HEK293 (cell line): Measurements from ENCODE around the gene CRACDL.

Experiments used
- PRDM2 ChIP-seq: fragments of 450-650 bp; formaldehyde crosslinking; IDR thresholded peaks from 2 replicates; pipeline ENCODE4 v1.5.1; 2016; ENCODE audit warnings: missing biosample characterization, missing genetic modification characterization, borderline replicate concordance
- REST ChIP-seq: fragments of 450-650 bp; formaldehyde crosslinking; IDR thresholded peaks from 2 replicates; pipeline ENCODE4 v1.5.1; 2016; ENCODE audit warnings: missing biosample characterization, missing genetic modification characterization
- ZFP37 ChIP-seq: fragments of 450-650 bp; formaldehyde crosslinking; IDR thresholded peaks from 2 replicates; pipeline ENCODE4 v1.5.1; 2016; ENCODE audit warnings: missing biosample characterization, missing genetic modification characterization
- ZNF146 ChIP-seq: fragments of 450-650 bp; formaldehyde crosslinking; IDR thresholded peaks from 2 replicates; pipeline ENCODE4 v1.5.1; 2016; ENCODE audit warnings: missing biosample characterization, missing genetic modification characterization
- TF ChIP-seq, protein P1 (sequence below): fragments of 450-650 bp; formaldehyde crosslinking; IDR thresholded peaks from 2 replicates; pipeline ENCODE4 v1.5.1; 2016; ENCODE audit warnings: missing biosample characterization, missing genetic modification characterization

DNA sequence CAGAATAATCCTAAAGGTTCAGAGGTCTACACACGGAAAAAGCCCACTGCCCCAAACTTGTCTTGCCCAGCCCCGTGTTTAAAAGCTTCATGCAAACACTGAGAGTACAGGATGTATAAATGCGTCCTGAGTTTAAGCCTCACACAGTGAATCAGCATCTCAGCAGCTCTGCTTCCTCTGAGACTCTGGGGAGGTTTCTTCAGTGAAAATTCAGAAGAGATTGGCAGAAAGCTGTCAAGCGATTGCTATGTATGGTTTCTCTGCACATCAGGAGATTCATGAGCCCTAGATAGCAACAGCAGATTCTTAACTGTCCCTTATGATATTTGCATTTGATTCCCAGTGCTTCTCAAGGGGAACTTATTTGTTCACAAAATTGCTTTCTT, 27.1 kb downstream of the CRACDL start:
- TF ChIP-seq, protein P1, sequence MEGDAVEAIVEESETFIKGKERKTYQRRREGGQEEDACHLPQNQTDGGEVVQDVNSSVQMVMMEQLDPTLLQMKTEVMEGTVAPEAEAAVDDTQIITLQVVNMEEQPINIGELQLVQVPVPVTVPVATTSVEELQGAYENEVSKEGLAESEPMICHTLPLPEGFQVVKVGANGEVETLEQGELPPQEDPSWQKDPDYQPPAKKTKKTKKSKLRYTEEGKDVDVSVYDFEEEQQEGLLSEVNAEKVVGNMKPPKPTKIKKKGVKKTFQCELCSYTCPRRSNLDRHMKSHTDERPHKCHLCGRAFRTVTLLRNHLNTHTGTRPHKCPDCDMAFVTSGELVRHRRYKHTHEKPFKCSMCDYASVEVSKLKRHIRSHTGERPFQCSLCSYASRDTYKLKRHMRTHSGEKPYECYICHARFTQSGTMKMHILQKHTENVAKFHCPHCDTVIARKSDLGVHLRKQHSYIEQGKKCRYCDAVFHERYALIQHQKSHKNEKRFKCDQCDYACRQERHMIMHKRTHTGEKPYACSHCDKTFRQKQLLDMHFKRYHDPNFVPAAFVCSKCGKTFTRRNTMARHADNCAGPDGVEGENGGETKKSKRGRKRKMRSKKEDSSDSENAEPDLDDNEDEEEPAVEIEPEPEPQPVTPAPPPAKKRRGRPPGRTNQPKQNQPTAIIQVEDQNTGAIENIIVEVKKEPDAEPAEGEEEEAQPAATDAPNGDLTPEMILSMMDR (tag by site-specific recombination): no peak
- TF ChIP-seq PRDM2 (tag by site-specific recombination): no peak
- no peak for TF ChIP-seq REST (tag by site-specific recombination)
- TF ChIP-seq ZFP37: no peak
- TF ChIP-seq ZNF146 (tag by site-specific recombination): no peak
